Measurements from ENCODE around the gene LYVE1.

DNA sequence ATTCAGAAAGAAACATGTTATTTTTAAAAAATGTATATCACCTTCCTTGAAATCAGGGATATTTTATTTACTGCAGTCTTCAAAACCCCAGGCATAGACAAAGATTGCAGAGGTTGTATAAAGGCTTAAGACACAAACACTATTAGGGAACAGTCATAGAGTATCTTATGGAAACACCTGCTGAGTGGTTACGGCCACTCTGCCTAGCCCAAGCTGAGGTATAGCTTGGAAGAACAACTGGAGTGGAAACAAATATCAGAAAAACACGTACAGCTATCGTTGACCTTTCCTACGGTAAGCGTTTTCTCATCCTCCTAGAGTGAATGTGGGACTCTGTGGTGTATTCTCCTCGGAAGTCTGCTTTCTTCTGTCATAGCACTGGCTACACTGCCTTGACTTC is 30.4 kb upstream of the LYVE1 start:
- TF ChIP-seq, protein P1, sequence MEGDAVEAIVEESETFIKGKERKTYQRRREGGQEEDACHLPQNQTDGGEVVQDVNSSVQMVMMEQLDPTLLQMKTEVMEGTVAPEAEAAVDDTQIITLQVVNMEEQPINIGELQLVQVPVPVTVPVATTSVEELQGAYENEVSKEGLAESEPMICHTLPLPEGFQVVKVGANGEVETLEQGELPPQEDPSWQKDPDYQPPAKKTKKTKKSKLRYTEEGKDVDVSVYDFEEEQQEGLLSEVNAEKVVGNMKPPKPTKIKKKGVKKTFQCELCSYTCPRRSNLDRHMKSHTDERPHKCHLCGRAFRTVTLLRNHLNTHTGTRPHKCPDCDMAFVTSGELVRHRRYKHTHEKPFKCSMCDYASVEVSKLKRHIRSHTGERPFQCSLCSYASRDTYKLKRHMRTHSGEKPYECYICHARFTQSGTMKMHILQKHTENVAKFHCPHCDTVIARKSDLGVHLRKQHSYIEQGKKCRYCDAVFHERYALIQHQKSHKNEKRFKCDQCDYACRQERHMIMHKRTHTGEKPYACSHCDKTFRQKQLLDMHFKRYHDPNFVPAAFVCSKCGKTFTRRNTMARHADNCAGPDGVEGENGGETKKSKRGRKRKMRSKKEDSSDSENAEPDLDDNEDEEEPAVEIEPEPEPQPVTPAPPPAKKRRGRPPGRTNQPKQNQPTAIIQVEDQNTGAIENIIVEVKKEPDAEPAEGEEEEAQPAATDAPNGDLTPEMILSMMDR (IDR thresholded peaks at IDR 0.05) = no peak
- no peak for TF ChIP-seq POLR2AphosphoS5 (IDR thresholded peaks at IDR 0.05)
- no peak for TF ChIP-seq POLR2A (IDR thresholded peaks at IDR 0.05)
